NCI-H128 (cell line): ENCODE data around the gene CMKLR1.

ENCODE experiments used
- DNase-seq: peaks from one replicate; lab custom pipeline; 2025; ENCODE audit not compliant: unreplicated experiment; lab: John Stamatoyannopoulos, UW

Gene CMKLR1

GRCh38 chr12:108302016-108302402 lies 37.1 kb downstream of the CMKLR1 start:
- no peak for DNase-seq

GRCh38 chr12:108301346-108301745 lies 37.8 kb downstream of the CMKLR1 start:
- DNase-seq: no peak

GRCh38 chr12:108299980-108300696 lies 39.0 kb downstream of the CMKLR1 start:
- no peak for DNase-seq

- no peak for DNase-seq
Measured at GRCh38 chr12:108299516-108299915, 39.6 kb downstream of the CMKLR1 start.

GRCh38 chr12:108298761-108299275 lies 40.3 kb downstream of the CMKLR1 start:
- no peak for DNase-seq

GRCh38 chr12:108297895-108298760 lies 41.0 kb downstream of the CMKLR1 start:
- DNase-seq: no peak

- no peak for DNase-seq
Measured at GRCh38 chr12:108297424-108297823, 41.7 kb downstream of the CMKLR1 start.

GRCh38 chr12:108296945-108297344 lies 42.2 kb downstream of the CMKLR1 start:
- no peak for DNase-seq

GRCh38 chr12:108295641-108296040 lies 43.5 kb downstream of the CMKLR1 start:
- no peak for DNase-seq

- no peak for DNase-seq
Measured at GRCh38 chr12:108289350-108290161, 49.6 kb downstream of the CMKLR1 start.

- no peak for DNase-seq
Measured at GRCh38 chr12:108287227-108287626, 51.9 kb downstream of the CMKLR1 start.

GRCh38 chr12:108285016-108285415 lies 54.1 kb downstream of the CMKLR1 start:
- DNase-seq: no peak

- no peak for DNase-seq
Measured at GRCh38 chr12:108284163-108284562, 54.9 kb downstream of the CMKLR1 start.

- DNase-seq: no peak
Measured at GRCh38 chr12:108282676-108283075, 56.4 kb downstream of the CMKLR1 start.

- DNase-seq: no peak
Measured at GRCh38 chr12:108282160-108282559, 57.0 kb downstream of the CMKLR1 start.

- no peak for DNase-seq
Measured at GRCh38 chr12:108277613-108278012, 61.5 kb downstream of the CMKLR1 start.

- DNase-seq: no peak
Measured at GRCh38 chr12:108273217-108273616, 65.9 kb downstream of the CMKLR1 start.

GRCh38 chr12:108271951-108272872 lies 66.9 kb downstream of the CMKLR1 start:
- no peak for DNase-seq

GRCh38 chr12:108270849-108271143 lies 68.3 kb downstream of the CMKLR1 start:
- DNase-seq: no peak
